H1 (cell line): ENCODE measurements around the gene CRX. TPM values are rescaled to one million over a fixed set of nuclear protein-coding genes. Genes with fewer than 3 reads are reported as not detected.

Source experiments
- ASH2L ChIP-seq: fragments of 200-600, 300-600 bp; sonication (generic); IDR thresholded peaks from one replicate; pipeline ENCODE4 v1.7.1; 2017; ENCODE audit warnings: low read length
- BACH1 ChIP-seq: IDR thresholded peaks from 2 replicates; pipeline ENCODE4 v1.6.1; 2012; ENCODE audit warnings: low read length, improper control_type of control experiment
- CBX5 ChIP-seq: fragments of 300-800, 300-1000 bp; sonication (generic); IDR thresholded peaks from 2 replicates; pipeline ENCODE4 v1.7.1; 2016; ENCODE audit warnings: antibody characterized with exemption, low read length, low read depth
- CBX8 ChIP-seq: fragments of 300-800, 300-1000 bp; sonication (generic); IDR thresholded peaks from 2 replicates; pipeline ENCODE4 v1.7.1; 2016; ENCODE audit warnings: low read depth, low read length, borderline replicate concordance
- EP300 ChIP-seq, 2 experiments: IDR thresholded peaks; 1 replicate in 1 of 2; 2 replicates in 1 of 2; pipeline ENCODE4 v1.6.1; 2011 to 2012; ENCODE audit warnings: low read depth in 2 of 2, low read length in 2 of 2, mild to moderate bottlenecking in 2 of 2, borderline replicate concordance in 1 of 2, inconsistent platforms in 1 of 2, moderate library complexity in 1 of 2
- FOSL1 ChIP-seq: IDR thresholded peaks from 2 replicates; pipeline ENCODE4 v1.6.1; 2011; ENCODE audit warnings: mild to moderate bottlenecking, low read depth, low read length, moderate library complexity; ENCODE audit not compliant: insufficient read depth
- HDAC6 ChIP-seq: IDR thresholded peaks from one replicate; pipeline ENCODE4 v1.7.1; 2012; ENCODE audit warnings: low read depth, mild to moderate bottlenecking, inconsistent platforms, low read length, moderate library complexity
- KDM5A ChIP-seq: fragments of 200-600 bp; IDR thresholded peaks from 2 replicates; pipeline ENCODE4 v1.7.1; 2012; ENCODE audit warnings: mild to moderate bottlenecking, low read length, inconsistent platforms, mixed read lengths
- MAFK ChIP-seq: IDR thresholded peaks from 2 replicates; pipeline ENCODE4 v1.6.1; 2012; ENCODE audit warnings: low read depth, mild to moderate bottlenecking, improper control_type of control experiment, low read length
- NANOG ChIP-seq: IDR thresholded peaks from 2 replicates; pipeline ENCODE4 v1.6.1; 2011; ENCODE audit warnings: low read length, low read depth, mild to moderate bottlenecking, inconsistent platforms; ENCODE audit not compliant: insufficient read depth, poor library complexity, severe bottlenecking
- POLR2AphosphoS5 ChIP-seq: IDR thresholded peaks from 2 replicates; pipeline ENCODE4 v1.6.1; 2011; ENCODE audit warnings: low read depth, low read length
- RAD21 ChIP-seq, 2 experiments: IDR thresholded peaks in 1 of 2; conservative IDR thresholded peaks in 1 of 2; 2 replicates each; pipeline ENCODE4 v1.6.1; 2011; ENCODE audit warnings: low read depth in 2 of 2, low read length in 2 of 2, improper control_type of control experiment in 1 of 2, inconsistent platforms in 1 of 2, mild to moderate bottlenecking in 1 of 2, moderate library complexity in 1 of 2
- RXRA ChIP-seq: IDR thresholded peaks from 2 replicates; pipeline ENCODE4 v1.6.1; 2011; ENCODE audit warnings: low read depth, mild to moderate bottlenecking, low read length, moderate library complexity; ENCODE audit not compliant: insufficient read depth
- SAP30 ChIP-seq: fragments of 300-600 bp; sonication (generic); IDR thresholded peaks from 2 replicates; pipeline ENCODE4 v1.7.1; 2012; ENCODE audit warnings: low read length, moderate library complexity, mild to moderate bottlenecking, inconsistent platforms; ENCODE audit not compliant: insufficient read depth, insufficient replicate concordance
- SIN3A ChIP-seq, 2 experiments: IDR thresholded peaks in 1 of 2; conservative IDR thresholded peaks in 1 of 2; 2 replicates each; pipeline ENCODE4 v1.6.1; 2011 to 2012; ENCODE audit warnings: low read length in 2 of 2, improper control_type of control experiment in 1 of 2, low read depth in 1 of 2, mild to moderate bottlenecking in 1 of 2
- SP4 ChIP-seq: IDR thresholded peaks from 2 replicates; pipeline ENCODE4 v1.6.1; 2012; ENCODE audit warnings: low read length, inconsistent platforms
- TAF1 ChIP-seq: IDR thresholded peaks from 2 replicates; pipeline ENCODE4 v1.6.1; 2011; ENCODE audit warnings: mild to moderate bottlenecking, low read depth, low read length
- TAF7 ChIP-seq: optimal IDR thresholded peaks from 2 replicates; pipeline ENCODE3; 2011; ENCODE audit warnings: low read depth, mild to moderate bottlenecking, inconsistent platforms, low read length, moderate library complexity, borderline replicate concordance
- TBP ChIP-seq: IDR thresholded peaks from 2 replicates; pipeline ENCODE4 v1.6.1; 2011; ENCODE audit warnings: low read depth, low read length, improper control_type of control experiment
- YY1 ChIP-seq: IDR thresholded peaks from 2 replicates; pipeline ENCODE4 v1.6.1; 2011; ENCODE audit warnings: low read depth, mild to moderate bottlenecking, low read length
- polyA plus RNA-seq, 7 experiments: library from polyadenylated mRNA; depleted of rRNA in 3 of 7; stranded (reverse) in 5 of 7; unstranded in 2 of 7; fragments of >200 nt in 5 of 7; fragments of 200-250 nt in 2 of 7; gene quantifications; 1 replicate in 5 of 7; 2 replicates in 1 of 7; 4 replicates in 1 of 7; pipeline versions ENCODE4 v1.2.1 to v1.2.3, GENCODE V29; 2011 to 2013; ENCODE audit warnings: missing spikeins in 2 of 7, mixed read lengths in 2 of 7
- total RNA-seq: library from RNA; stranded (reverse); fragmentation: NEBNext Ultra II Directional; extraction: Animal tissue kit (Norgen Biotek cat#: 25700); gene quantifications from 2 replicates; pipeline ENCODE4 v1.2.1, GENCODE V29; 2021
- TF ChIP-seq, protein P1 (sequence below): IDR thresholded peaks from 2 replicates; pipeline ENCODE4 v1.6.1; 2012; ENCODE audit warnings: low read length, inconsistent platforms

CRX gene
- total and polyA plus RNA-seq, 2 of the 8 experiments (the other 6 are each of a cell fraction or from before 2014, with no cell fraction given) = 0.08 TPM; not detected in 1

DNA sequence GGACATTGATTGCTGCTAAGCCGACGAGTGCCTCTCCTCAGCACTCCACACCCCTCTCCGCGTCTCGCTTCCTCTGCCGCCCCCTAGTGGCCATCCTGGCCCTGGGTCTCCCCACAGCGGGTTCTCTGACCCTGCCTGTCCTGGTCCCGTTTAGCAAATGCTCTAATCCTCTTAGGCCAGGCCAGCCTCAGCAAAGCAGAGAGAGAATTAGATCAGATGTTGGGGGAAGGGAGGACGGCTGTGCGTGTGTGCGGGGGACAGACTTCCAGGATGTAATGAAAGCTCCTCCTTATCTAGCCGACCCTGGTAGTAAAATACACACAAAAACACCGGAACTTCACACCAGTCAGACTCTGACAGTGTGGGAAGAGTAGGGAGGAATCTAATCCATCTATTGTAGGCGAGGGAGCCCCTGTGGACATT lies 41.8 kb downstream of the CRX start (continued):
- TF ChIP-seq RAD21 (IDR thresholded peaks at IDR 0.05 in 1 of 2, conservative IDR thresholded peaks at IDR 0.05 in 1 of 2; ENCODE audit: low read depth in 2 of 2, low read length in 2 of 2) = peak; percentile 92 to 93
- no peak for TF ChIP-seq SAP30
- peak; percentile 9 for TF ChIP-seq NANOG
- TF ChIP-seq SP4 = no peak
- 0 out of 2 replicates have a peak, but pooled peaks have one; percentile 54 for TF ChIP-seq TAF1
- no peak; a peak in 1 of 3 replicates for TF ChIP-seq EP300 (IDR thresholded peaks at IDR 0.05; ENCODE audit: borderline replicate concordance in 1 of 2, low read depth in 2 of 2, low read length in 2 of 2)
- TF ChIP-seq YY1 = 0 out of 2 replicates have a peak, but pooled peaks have one; percentile 32
- TF ChIP-seq FOSL1 = no peak
- TF ChIP-seq HDAC6 = no peak
- TF ChIP-seq TAF7 = no peak
- no peak for TF ChIP-seq CBX5
- TF ChIP-seq MAFK = no peak
- TF ChIP-seq RXRA = no peak; the same call in 1 of the 2 replicates
- TF ChIP-seq TBP = no peak
- TF ChIP-seq BACH1 = no peak
- peak; percentile 82 for TF ChIP-seq ASH2L
- no peak for TF ChIP-seq POLR2AphosphoS5
- TF ChIP-seq, protein P1, sequence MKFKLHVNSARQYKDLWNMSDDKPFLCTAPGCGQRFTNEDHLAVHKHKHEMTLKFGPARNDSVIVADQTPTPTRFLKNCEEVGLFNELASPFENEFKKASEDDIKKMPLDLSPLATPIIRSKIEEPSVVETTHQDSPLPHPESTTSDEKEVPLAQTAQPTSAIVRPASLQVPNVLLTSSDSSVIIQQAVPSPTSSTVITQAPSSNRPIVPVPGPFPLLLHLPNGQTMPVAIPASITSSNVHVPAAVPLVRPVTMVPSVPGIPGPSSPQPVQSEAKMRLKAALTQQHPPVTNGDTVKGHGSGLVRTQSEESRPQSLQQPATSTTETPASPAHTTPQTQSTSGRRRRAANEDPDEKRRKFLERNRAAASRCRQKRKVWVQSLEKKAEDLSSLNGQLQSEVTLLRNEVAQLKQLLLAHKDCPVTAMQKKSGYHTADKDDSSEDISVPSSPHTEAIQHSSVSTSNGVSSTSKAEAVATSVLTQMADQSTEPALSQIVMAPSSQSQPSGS = no peak
- no peak for TF ChIP-seq CBX8
- no peak for TF ChIP-seq KDM5A
- TF ChIP-seq SIN3A (conservative IDR thresholded peaks at IDR 0.05 in 1 of 2, IDR thresholded peaks at IDR 0.05 in 1 of 2; ENCODE audit: low read depth in 1 of 2, low read length in 2 of 2) = 0 out of 4 replicates have a peak, but pooled peaks of 1 of the 2 experiments have one; percentile 41
